HG02610 (cell line): ENCODE results near the gene EVA1B.

Experiments
- ATAC-seq: cut with Tn5 transposase; IDR thresholded peaks from one replicate; pipeline ENCODE4 v1.9.1; 2021; ENCODE audit warnings: mild to moderate bottlenecking, moderate library complexity; ENCODE audit not compliant: unreplicated experiment

The EVA1B gene

DNA sequence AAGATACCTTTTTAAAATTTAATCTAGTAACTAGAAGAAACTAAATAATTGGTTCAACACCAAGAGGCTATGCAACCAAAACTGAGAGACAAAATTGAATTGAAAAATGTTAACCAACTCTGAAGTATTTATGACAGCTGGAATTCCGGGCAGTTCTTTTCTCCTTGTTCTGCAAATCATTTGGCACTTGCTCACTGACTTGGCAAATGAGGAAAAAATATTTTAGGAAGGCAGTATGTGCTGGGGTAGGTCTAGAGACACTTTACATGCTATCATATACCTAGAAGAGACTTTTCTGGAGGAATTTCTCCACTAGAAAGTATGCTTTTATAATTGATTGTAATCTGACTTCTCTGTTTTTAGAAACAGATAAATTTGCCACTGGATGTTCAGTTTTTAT lies 39.4 kb downstream of the EVA1B start:
- ATAC-seq = no peak

GRCh38 chr1:36279789-36280296 lies 43.6 kb downstream of the EVA1B start:
- ATAC-seq = no peak

GRCh38 chr1:36279110-36279788 lies 44.2 kb downstream of the EVA1B start:
- no peak for ATAC-seq

DNA sequence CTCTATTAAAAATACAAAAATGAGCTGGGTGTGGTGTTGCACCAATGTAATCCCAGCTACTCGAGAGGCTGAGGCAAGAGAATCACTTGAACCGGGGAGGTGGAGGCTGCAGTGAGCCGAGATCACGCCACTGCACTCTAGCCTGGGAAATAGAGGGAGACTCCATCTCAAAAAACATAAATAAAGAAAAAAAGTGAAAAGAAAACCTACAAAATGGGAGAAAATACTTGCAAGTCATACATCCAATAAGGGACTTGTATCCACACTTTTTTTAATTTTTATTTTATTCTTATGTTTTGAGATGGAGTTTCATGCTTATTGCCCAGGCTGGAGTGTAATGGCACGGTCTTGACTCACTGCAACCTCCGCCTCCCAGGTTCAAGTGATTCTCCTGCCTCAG lies 46.8 kb downstream of the EVA1B start:
- no peak for ATAC-seq

GRCh38 chr1:36274201-36274600 lies 49.2 kb downstream of the EVA1B start:
- ATAC-seq = no peak

DNA sequence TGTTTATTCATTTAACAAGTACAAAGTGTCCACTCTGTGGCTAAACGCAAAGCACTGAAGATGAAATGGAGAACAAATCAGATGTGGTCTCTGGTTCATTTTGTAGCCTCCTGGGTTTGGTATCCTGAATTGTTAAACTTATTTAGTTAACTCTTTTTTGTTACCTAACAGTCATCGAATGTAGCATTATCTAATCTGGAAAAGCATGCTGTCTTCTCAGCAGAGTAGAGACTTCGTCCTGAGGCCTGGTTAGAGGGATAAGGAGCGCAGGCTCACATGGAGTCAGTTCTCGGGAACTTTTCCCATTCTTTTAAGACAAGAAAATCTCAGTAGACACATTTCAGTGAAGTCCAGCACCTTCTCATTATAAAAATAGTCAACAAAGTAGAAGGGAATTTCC lies 50.4 kb downstream of the EVA1B start:
- no peak for ATAC-seq
